ENCODE results near the gene ABCC6.
"Not testable (repeated sequence)": the region's sequence is repeated elsewhere in the genome, so short reads cannot be mapped to it uniquely, and the experiment has no call there.

The ABCC6 gene

DNA sequence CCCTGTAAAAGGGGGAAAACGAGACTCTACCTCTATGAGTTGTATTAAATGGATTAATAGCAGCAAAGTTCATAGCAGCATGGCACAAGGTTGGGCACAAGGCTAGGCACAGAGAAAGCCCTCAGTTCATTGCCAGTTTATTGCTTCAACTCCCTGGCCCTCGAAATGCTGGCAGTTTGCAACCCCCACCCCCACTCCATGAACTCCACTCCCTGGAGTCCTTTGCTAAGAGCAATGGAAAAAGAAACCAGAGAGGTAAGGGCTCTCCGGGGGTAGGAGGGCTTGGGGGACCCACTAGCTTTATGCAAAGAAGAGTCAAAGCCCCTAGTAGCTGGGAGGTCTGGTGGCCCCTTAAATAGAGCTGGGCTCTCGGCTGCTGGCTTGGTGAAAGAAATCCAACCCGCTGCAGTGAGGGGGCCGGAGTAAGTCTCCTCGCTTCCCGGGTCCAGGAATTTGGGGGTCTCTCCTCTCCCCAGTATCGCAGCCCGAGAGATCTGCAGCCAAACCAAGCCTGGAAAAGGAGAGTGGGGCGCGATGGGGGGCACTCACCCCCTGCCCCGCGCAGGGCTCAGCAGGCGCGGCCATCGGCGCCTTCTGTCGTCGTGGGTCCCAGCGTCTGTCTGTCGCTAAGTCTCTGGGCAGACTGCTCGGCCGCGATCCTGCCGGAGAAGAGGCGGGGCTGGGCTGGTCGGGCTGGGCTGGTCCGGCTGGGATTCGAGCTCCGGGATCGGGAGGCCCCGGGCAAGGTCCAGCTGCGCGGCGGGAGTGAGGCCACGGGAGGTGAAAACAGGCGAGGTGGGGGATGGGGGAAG, at the start of gene ABCC6:
Gene ABCC6 (minus strand): TSS at position 645 of the 812 bp plus-strand sequence. CDS start 60 bp downstream, at position 585.
- not testable (repeated sequence) for H3K36me3 ChIP-seq, H3K4me2 ChIP-seq, H3K27ac ChIP-seq, H3K4me3 ChIP-seq, H4K20me1 ChIP-seq, H3K27me3 ChIP-seq, H3K9ac ChIP-seq, H3K9me3 ChIP-seq, H3K4me1 ChIP-seq

DNA sequence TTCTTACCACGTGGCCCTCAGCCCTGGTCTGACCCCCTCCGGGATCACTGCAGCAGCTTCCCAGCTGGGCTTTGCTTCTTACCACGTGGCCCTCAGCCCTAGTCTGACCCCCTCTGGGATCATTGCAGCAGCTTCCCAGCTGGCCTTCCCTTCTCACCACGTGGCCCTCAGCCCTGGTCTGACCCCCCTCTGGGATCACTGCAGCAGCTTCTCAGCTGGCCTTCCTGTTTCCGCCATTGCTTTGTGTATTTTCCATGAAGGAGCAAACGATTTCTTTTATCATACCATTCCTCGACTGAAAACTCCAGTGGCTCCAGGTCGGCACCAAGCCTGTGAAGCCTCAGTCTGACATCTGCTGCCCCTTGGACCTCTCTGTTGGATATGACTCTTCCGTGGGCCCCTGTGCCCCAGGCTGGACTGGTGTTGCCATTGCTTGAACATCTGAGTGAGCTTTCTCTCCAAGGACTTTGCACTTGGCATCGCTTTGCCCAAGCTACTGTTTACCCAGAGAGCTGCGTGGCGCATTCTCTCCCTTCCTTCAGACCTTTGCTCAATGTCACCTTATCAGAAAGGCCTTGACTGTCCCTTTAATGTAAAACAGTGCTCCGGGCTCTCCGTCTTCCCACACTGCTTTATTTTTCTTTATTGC, 49.4 kb upstream of the ABCC6 start:
- peaks cover 10% of the 10 kb centered on the region; the same call in 1 of the 2 replicates for H3K36me3 ChIP-seq
- H3K27ac ChIP-seq, H3K9ac ChIP-seq, H3K4me3 ChIP-seq, H3K4me2 ChIP-seq, H3K27me3 ChIP-seq, H3K9me3 ChIP-seq, H4K20me1 ChIP-seq, H3K4me1 ChIP-seq: not testable (repeated sequence)

DNA sequence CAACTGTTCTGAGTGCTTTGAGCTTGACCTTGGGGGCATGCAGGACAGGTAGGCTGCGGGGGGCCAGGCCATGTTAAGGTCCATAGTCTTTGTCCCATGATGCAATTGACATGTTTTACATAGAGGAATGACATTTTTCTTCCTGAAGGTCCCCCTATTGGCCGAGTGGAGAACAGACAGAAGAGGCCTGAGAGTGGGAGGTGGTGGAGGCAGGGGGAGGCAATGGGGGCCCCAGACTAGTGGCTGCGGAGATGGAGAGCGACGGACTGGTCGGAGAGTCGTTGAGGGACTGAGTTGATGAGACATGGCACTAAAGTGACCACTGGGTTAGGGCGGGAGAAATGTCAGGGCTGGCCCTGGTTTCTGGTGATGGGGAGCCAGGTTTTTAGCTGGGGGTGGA, 48.4 kb upstream of the ABCC6 start:
- not testable (repeated sequence) for H4K20me1 ChIP-seq, H3K9ac ChIP-seq, H3K9me3 ChIP-seq, H3K27me3 ChIP-seq, H3K27ac ChIP-seq, H3K4me1 ChIP-seq, H3K4me2 ChIP-seq, H3K4me3 ChIP-seq
- H3K36me3 ChIP-seq = peaks cover 13% of the 10 kb centered on the region; the same call in 1 of the 2 replicates

DNA sequence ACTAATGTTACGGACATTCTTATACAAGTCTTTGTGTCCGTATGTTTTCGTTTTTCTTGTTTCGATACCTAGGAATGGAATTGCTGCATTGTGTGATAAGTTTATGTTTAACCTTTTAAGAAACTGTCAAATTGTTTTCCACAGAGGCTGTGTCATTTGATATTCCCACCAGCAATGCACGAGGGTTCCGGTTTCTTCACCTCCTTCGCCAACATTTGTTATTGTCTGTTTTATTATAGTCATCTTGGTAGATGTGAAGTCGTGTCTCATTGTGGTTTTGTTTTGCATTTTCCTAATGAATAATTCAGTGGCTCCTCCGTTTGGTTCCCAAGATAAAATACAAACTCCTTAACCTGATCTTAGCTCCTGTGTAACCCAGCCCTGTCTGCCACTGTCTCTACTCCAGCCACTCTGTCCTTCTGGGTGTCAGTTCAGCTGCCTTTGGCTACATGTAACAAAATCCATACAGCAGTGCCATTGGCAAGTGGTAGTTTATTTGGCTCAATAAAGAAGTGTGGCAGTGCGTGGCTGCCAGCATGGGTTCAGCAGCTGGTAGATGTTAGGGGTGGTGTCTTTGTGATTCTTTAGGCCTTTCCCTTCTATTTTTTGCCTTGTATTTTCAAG, 45.0 kb upstream of the ABCC6 start:
- H3K36me3 ChIP-seq = peaks cover 17% of the 10 kb centered on the region; the same call in 1 of the 2 replicates
- not testable (repeated sequence) for H3K4me2 ChIP-seq, H3K4me1 ChIP-seq, H3K27me3 ChIP-seq, H3K4me3 ChIP-seq, H3K9ac ChIP-seq, H3K27ac ChIP-seq, H3K9me3 ChIP-seq, H4K20me1 ChIP-seq

DNA sequence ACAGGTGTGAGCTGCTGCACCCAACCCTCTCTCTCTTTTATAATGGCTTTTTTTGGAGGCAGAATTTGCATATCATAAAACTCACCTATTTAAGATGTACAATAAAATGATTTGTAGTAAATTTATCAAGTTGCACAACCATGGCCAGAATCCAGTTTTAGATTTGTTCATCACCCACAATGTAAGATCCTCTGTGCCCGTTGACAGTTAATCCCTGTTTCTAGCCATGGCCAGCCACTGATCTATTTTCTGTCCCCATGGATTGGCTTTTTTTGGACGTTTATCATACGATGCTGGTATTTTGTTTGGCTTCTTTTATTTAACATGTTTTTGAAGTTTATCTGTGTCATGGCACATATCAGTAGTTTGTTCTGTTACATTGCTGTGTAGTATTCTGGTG, 44.4 kb upstream of the ABCC6 start:
- H3K4me3 ChIP-seq, H3K9ac ChIP-seq, H3K27me3 ChIP-seq, H3K27ac ChIP-seq, H3K4me1 ChIP-seq, H3K4me2 ChIP-seq, H4K20me1 ChIP-seq, H3K9me3 ChIP-seq: not testable (repeated sequence)
- H3K36me3 ChIP-seq = peaks cover 23% of the 10 kb centered on the region; the same call in 1 of the 2 replicates

DNA sequence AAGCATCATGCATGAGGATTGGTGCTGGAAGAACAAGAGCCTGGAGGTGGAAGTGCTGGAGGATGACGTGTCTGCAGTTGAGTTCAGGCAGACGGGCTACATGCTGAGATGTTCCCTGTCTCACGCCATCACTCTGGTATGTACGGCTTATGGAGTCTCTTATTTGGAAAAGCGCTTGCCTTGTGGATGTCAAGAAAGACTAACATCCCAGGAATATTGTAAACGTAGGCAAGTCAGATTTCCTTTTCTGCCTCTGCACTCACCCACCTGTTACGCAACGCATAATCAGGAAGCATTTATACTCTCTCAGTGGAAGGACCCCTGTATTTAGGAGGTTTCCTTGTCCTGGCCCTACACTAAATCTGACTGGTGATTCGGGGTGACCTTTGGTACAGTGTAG, 41.8 kb upstream of the ABCC6 start:
- H3K36me3 ChIP-seq = peaks cover 24% of the 10 kb centered on the region; the same call in 1 of the 2 replicates
- H3K4me1 ChIP-seq, H4K20me1 ChIP-seq, H3K4me2 ChIP-seq, H3K27me3 ChIP-seq, H3K9ac ChIP-seq, H3K4me3 ChIP-seq, H3K9me3 ChIP-seq, H3K27ac ChIP-seq: not testable (repeated sequence)

DNA sequence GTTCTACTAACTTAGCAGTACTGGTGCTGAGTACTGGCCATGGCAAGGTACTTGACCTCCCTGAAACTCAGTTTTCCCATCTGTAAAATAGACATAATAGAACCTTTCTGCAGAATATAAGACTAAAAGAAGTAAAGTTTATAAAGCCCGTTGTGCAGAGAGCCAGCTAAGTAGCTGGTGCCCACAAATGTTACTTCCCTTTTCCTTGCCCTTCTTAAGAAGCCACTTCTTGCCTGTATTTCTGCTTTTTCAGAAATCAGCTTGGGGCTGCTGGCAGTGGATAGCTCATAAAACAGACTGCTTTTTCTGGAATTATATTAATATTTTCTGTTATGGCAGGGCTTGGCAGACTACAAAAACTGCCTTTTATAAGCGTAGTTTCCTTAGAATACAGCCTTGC, 40.7 kb upstream of the ABCC6 start:
- not testable (repeated sequence) for H3K9ac ChIP-seq, H3K27me3 ChIP-seq, H4K20me1 ChIP-seq, H3K27ac ChIP-seq, H3K4me3 ChIP-seq, H3K4me1 ChIP-seq, H3K4me2 ChIP-seq, H3K9me3 ChIP-seq
- peaks cover 22% of the 10 kb centered on the region; the same call in 1 of the 2 replicates for H3K36me3 ChIP-seq

DNA sequence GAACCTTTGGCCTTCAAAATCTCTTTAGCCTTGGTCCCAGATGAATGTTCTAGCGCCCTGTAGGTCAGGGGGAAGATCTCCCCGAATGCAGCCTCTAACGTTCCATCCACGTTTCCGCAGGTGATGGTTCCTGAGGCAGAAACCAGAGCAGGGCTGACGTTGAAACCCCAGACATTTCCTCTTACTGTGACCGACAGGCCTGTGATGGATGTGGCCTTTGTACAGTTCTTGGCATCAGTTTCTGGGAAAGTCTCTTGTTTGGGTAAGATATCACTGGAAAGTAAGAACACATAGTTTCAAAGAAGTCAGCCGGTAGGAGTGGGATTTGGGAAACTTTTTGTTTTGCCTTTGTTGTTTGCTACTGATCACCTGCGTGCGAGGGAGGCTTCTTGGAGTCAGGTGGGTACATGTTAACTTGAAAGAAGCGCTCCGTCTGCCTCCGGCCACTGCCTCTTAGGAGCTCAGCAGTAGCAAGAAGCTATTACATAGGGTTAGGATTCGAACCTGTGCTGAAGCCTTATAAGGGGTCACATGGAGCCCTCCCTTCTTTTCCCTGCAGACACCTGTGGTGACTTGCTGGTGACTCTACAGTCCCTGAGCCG, 39.8 kb upstream of the ABCC6 start:
- not testable (repeated sequence) for H3K9ac ChIP-seq, H4K20me1 ChIP-seq, H3K4me3 ChIP-seq, H3K27ac ChIP-seq, H3K4me2 ChIP-seq, H3K4me1 ChIP-seq, H3K9me3 ChIP-seq, H3K27me3 ChIP-seq
- H3K36me3 ChIP-seq = peaks cover 14% of the 10 kb centered on the region; the same call in 1 of the 2 replicates

GRCh38 chr16:16259971-16260370, 36.7 kb upstream of the ABCC6 start:
- not testable (repeated sequence) for H3K36me3 ChIP-seq, H3K4me3 ChIP-seq, H3K9me3 ChIP-seq, H3K27ac ChIP-seq, H3K9ac ChIP-seq, H3K27me3 ChIP-seq, H3K4me2 ChIP-seq, H3K4me1 ChIP-seq, H4K20me1 ChIP-seq

- not testable (repeated sequence) for H4K20me1 ChIP-seq, H3K9ac ChIP-seq, H3K4me2 ChIP-seq, H3K27me3 ChIP-seq, H3K9me3 ChIP-seq, H3K4me1 ChIP-seq, H3K27ac ChIP-seq, H3K4me3 ChIP-seq
- peaks cover 12% of the 10 kb centered on the region for H3K36me3 ChIP-seq
Observed at GRCh38 chr16:16258822-16259221, 35.5 kb upstream of the ABCC6 start.

- H3K9me3 ChIP-seq, H3K4me2 ChIP-seq, H3K4me1 ChIP-seq, H3K27ac ChIP-seq, H3K27me3 ChIP-seq, H4K20me1 ChIP-seq, H3K4me3 ChIP-seq, H3K36me3 ChIP-seq, H3K9ac ChIP-seq: not testable (repeated sequence)
Observed at GRCh38 chr16:16257301-16257923, 34.1 kb upstream of the ABCC6 start.

DNA sequence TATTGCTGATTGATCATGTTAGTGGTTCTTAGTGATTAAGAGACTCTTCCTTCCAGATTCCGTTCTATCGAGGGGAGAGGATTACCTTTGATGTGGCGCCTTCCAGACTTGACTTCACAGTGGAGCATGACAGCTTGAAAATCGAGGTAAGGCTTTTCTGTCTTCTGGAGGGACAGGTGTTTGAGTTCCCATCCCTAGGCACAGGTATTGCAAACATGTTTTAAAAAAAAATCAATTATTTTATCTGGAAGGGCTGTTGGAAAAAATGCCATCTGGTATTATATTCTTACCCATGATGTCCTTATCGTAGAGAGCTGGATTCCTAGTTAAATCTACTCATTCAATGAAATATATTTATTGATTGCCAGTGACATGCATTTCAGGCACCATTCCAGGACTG, 29.1 kb upstream of the ABCC6 start:
- H3K4me3 ChIP-seq, H3K27ac ChIP-seq, H3K4me1 ChIP-seq, H3K4me2 ChIP-seq, H4K20me1 ChIP-seq, H3K9ac ChIP-seq, H3K27me3 ChIP-seq, H3K36me3 ChIP-seq, H3K9me3 ChIP-seq: not testable (repeated sequence)

GRCh38 chr16:16249621-16250330, 26.5 kb upstream of the ABCC6 start:
- not testable (repeated sequence) for H3K27me3 ChIP-seq, H3K4me3 ChIP-seq

More at GRCh38 chr16:16249621-16250330, 26.5 kb upstream of the ABCC6 start:
- not testable (repeated sequence) for H3K4me2 ChIP-seq, H3K9me3 ChIP-seq, H3K4me1 ChIP-seq, H3K27ac ChIP-seq, H3K36me3 ChIP-seq, H4K20me1 ChIP-seq, H3K9ac ChIP-seq

Measured in BLaER1 (cell line).